ENCODE measurements around the gene C11orf58.

C11orf58 gene

GRCh38 chr11:16738193-16738946, at the start of gene C11orf58:
Gene C11orf58 (plus strand): TSS chr11:16738647. CDS start chr11:16738779, 132 bp downstream.
- DNase-seq: peak; percentile 82

GRCh38 chr11:16690086-16690485, 48.4 kb upstream of the C11orf58 start:
- no peak for DNase-seq

DNA sequence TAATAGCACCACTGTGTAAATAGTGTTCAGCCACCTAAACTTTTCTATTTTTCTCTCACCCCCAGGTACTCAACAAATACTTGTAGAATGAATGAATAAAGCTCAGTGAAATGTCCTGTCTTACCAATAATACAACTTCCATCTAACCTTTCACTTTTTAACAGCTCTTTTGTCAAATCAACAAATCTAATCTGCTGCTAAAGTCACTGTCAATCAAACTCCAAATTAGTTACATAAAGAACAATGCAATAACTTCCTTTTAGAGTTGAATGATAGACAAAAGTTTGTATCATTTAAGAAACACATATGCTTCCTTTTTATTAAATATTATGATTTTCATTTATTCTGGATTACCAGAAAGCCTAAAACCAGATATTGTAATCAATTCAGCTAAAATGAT, 34.7 kb upstream of the C11orf58 start:
- DNase-seq: no peak

- no peak for DNase-seq
Observed at GRCh38 chr11:16713594-16713993, 24.9 kb upstream of the C11orf58 start.

DNA sequence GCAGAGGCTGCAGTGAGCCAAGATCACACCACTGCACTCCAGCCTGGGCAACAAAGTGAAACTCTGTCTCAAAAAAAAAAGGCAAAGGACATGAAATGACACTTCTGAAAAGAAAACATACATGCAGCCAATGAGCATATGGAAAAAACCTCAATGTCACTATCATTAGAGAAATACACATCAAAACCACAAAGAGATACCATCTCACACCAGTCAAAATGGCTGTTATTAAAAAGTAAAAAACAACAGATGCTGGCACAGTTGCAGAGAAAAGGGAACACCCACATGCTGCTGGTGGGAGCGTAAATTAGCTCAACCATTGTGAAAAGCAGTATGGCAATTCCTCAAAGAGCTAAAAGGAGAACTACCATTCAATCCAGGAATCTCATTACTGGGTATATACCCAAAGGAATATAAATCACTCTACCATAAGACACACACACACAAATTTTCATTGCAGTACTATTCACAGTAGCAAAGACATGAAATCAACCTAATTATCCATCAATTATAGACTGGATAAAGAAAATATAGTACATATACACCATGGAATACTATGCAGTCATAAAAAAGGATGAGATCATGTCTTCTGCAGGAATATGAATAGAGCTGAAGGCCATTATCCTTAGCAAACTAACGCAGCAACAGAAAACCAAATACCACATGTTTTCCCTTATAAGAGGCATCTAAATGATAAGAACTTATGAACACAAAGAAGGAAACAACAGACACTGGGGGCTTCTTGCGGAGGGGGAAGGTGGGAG, 15.7 kb upstream of the C11orf58 start:
- no peak for DNase-seq

- no peak for DNase-seq
Observed at GRCh38 chr11:16727806-16728205, 10.6 kb upstream of the C11orf58 start.

- DNase-seq: no peak
Observed at GRCh38 chr11:16737818-16738192, 642 bp upstream of the C11orf58 start.

DNA sequence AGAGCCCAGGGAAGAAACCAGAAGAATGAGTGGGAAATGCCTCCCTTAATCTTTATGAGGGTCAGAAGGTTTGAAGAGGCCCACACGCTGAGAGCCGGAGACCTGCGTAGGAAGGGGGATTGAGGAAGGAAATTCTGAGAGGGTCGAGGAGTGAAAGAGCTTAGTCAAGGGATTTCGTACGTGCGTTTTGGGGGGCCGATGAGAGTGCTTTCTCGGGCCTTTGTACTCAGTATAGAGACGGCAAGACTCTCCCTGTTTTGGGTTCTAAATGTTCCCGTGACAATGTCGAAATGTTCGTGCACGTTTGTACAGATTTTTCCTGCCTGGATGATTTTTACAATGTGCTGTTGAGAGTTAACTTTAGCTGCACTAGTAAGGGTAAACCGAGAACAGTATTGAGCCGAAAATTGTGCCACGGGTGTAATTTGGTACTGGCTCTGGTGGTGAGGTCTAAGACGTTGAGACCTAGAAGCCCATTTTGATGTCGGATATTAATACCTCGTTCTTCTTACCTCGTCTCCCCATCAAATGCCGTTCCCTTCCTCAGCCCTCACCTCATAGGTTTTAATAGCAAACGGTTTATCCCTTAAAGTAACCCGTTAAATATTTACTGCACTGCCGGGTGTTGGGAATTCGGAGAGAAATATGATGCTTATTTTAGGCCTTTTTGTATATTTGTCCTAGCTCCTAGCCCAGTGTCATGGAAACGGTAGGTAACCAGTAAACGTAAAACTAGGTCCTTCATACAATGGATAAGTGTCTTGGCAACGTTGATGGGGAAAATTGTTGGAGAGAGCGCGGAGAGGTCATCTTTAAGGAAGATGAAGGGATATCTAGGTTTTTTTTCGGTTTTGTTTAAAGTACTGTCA, 734 bp downstream of the C11orf58 start:
- no peak for DNase-seq

DNA sequence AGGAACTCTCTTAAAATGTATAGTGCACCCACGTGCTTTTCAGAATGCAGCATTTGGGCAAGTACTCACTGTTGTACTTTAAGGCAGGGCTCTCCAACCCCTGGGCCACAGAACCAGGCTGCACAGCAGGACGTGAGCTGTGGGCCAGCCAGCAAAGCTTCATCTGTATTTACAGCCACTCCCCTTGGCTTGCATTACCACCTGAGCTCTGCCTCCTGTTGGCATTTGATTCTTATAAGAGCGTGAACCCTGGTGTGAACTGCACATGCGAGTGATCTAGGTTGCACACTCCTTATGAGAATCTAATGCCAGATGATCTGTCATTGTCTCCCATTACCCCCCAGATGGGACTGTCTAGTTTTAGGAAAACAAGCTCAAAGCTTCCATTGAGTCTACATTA, 3.0 kb downstream of the C11orf58 start:
- no peak for DNase-seq

- DNase-seq: no peak
Observed at GRCh38 chr11:16743478-16743877, 5.0 kb downstream of the C11orf58 start.

GRCh38 chr11:16744128-16744725, 5.8 kb downstream of the C11orf58 start:
- no peak for DNase-seq

- DNase-seq: no peak
Observed at GRCh38 chr11:16745950-16746605, 7.6 kb downstream of the C11orf58 start.

GRCh38 chr11:16749092-16749491, 10.6 kb downstream of the C11orf58 start:
- no peak for DNase-seq

GRCh38 chr11:16749666-16750065, 11.2 kb downstream of the C11orf58 start:
- no peak for DNase-seq

DNA sequence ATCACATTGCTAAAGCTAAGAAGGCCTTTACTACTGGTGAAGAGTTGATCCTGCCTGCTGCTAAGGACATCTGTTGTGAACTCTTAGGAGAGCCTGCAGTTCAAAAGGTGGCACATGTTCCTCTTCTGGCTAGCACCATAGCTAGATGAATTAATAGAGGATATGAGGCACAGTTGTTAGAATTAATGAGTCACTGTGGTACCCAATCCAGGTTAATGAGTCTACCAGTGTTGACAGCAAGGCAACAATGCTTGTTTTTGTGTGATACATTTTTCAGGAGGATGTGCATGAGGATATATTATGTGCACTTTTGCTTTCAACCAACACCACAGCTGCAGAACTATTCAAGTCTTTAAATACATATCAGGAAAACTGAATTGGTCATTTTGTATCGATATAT, 12.0 kb downstream of the C11orf58 start:
- no peak for DNase-seq

DNA sequence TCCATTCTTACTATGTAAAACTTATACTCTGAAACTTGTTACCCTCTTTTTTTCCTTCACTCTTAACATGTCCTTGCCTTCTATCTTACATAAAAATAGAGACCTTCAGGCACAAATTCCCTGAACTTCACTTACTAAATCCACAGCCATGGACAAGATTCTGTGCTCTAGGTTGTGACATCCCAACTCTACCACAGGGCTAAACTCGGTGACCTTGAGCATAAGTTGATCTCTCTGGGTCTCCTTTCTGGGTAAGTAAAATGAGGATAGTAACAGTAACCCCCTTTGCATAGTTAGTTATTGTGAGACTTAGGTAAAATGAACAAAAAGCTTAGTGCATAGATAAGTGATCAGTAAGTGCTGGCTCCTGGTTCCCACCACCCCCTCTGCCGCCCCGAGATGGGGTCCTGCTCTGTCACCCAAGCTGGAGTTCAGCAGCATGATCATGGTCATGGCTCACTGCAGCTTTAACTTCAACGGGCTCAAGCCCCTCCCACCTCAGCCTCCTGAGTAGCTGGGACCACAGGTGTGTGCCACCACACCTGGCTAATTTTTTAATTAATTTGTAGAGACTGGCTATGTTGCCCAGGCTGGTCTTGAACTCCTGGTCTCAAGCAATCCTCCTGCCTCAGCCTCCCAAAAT, 20.1 kb downstream of the C11orf58 start:
- DNase-seq: no peak

- no peak for DNase-seq
Observed at GRCh38 chr11:16759857-16760508, 21.5 kb downstream of the C11orf58 start.

GRCh38 chr11:16763746-16764145, 25.3 kb downstream of the C11orf58 start:
- no peak for DNase-seq

- no peak for DNase-seq
Observed at GRCh38 chr11:16764888-16765287, 26.4 kb downstream of the C11orf58 start.

DNA sequence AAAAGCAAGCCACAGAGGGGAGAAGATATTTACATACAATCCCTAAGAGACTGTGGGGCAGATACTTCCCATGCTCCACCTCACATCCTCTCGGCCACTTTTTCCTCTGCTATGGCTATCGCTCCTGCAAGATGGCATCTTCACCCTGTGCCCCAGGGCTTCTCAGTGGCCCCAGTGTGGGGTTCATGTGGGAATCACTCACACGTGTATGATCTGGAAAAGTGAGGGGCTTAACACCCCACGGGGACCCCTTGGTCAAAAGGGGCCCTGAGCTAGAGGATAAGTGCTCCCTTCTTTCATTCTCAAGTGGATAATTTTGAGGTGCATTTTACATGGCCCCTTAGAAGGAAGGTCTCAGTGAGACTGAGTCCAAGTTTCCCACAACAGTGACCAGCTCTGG, 28.7 kb downstream of the C11orf58 start:
- no peak for DNase-seq

GRCh38 chr11:16767957-16768356, 29.5 kb downstream of the C11orf58 start:
- no peak for DNase-seq

All from NCI-H2107 (cell line).